ENCODE measurements around the gene BRIP1.

BRIP1 gene

GRCh38 chr17:61880589-61881102, 17.3 kb upstream of the BRIP1 start:
- Histone ChIP-seq H3K4me3 (ENCODE audit: low read depth in 1 of 2, low read length in 2 of 2) (no peak overlapping the region), H3K9me3 (ENCODE audit: low read length) (no peaks in the 10 kb centered on the region), H3K9ac (ENCODE audit: low read length) (no peak overlapping the region), H3K27me3 (ENCODE audit: control insufficient read depth in 1 of 2, insufficient read depth in 2 of 2, low read length in 2 of 2) (no peaks in the 10 kb centered on the region), H3K4me1 (ENCODE audit: insufficient read depth, low read length) (no peaks in the 10 kb centered on the region), H3K27ac (ENCODE audit: low read depth, low read length) (no peak overlapping the region), H3K36me3 (ENCODE audit: insufficient read depth, low read length) (peaks cover 3% of the 10 kb centered on the region)

- Histone ChIP-seq H3K27ac (ENCODE audit: low read depth, low read length) (no peak overlapping the region), H3K36me3 (ENCODE audit: insufficient read depth, low read length) (peaks cover 4% of the 10 kb centered on the region), H3K9me3 (ENCODE audit: low read length) (no peaks in the 10 kb centered on the region), H3K27me3 (ENCODE audit: control insufficient read depth in 1 of 2, insufficient read depth in 2 of 2, low read length in 2 of 2) (no peaks in the 10 kb centered on the region), H3K9ac (ENCODE audit: low read length) (no peak overlapping the region), H3K4me3 (ENCODE audit: low read depth in 1 of 2, low read length in 2 of 2) (no peak overlapping the region), H3K4me1 (ENCODE audit: insufficient read depth, low read length) (no peaks in the 10 kb centered on the region)
Observed at GRCh38 chr17:61878984-61879612, 15.8 kb upstream of the BRIP1 start.

DNA sequence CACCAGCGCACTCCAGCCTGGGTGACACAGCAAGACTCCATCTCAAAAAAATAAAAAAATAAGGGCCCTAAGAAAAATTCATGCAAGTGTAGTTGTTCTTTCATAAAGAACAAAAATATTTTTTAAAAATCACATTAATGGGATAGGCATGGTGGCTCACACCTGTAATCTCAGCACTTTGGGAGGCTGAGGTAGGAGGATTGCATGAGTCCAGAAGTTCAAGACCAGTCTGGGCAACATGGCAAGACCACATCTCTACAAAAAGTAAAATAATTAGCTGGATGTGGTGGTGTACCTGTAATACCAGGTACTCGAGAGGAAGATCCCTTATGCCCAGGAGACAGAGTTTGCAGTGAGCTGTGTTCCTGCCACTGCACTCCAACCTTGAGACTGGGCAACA, 15.2 kb upstream of the BRIP1 start:
- H3K36me3 ChIP-seq (ENCODE audit: insufficient read depth, low read length) = peaks cover 4% of the 10 kb centered on the region
- no peak overlapping the region for H3K27ac ChIP-seq (ENCODE audit: low read depth, low read length)
- no peak overlapping the region for H3K9ac ChIP-seq (ENCODE audit: low read length)
- no peak overlapping the region for H3K4me3 ChIP-seq (ENCODE audit: low read depth in 1 of 2, low read length in 2 of 2)
- H3K9me3 ChIP-seq (ENCODE audit: low read length) = no peaks in the 10 kb centered on the region
- H3K4me1 ChIP-seq (ENCODE audit: insufficient read depth, low read length) = no peaks in the 10 kb centered on the region
- no peaks in the 10 kb centered on the region for H3K27me3 ChIP-seq (ENCODE audit: control insufficient read depth in 1 of 2, insufficient read depth in 2 of 2, low read length in 2 of 2)

DNA sequence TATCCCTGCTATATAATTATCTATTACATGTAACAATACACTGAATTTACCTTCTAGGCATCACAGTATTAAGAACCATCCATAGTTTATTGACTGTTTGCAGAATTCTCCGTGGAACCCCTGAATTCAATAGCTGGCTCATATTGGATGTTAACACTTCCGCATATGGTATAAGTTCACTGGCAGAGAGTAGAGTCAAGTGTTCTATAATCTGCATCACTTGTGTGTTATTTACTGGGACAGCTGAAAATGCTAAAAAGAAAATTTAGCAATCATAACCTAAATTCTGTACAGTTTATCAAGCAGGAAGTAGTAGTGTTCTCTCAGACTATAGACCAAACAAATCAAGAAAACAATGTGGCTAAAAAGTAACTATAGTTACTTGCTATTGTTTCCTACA, 14.5 kb upstream of the BRIP1 start:
- no peak overlapping the region for H3K4me3 ChIP-seq (ENCODE audit: low read depth in 1 of 2, low read length in 2 of 2)

DNA sequence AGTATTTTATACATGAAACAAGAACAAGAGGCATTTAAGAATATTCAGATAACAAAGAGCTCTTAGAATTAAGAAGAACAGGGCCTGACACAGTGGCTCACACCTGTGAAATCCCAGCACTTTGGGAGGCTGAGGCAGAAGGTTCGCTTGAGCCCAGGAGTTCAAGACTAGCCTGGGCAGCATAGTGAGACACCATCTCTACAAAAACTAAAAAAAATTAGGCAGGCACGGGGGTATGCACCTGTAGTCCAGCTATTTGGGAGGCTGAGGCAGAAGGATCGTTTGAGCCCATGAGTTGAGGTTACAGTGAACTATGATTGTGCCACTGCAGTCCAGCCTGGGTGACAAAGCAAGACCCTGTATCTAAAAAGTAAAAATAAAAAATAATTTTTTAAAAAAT, 12.5 kb upstream of the BRIP1 start:
- Histone ChIP-seq H3K36me3 (ENCODE audit: insufficient read depth, low read length) (peaks cover 8% of the 10 kb centered on the region), H3K9ac (ENCODE audit: low read length) (no peak overlapping the region), H3K4me1 (ENCODE audit: insufficient read depth, low read length) (no peaks in the 10 kb centered on the region), H3K9me3 (ENCODE audit: low read length) (no peaks in the 10 kb centered on the region), H3K27me3 (ENCODE audit: control insufficient read depth in 1 of 2, insufficient read depth in 2 of 2, low read length in 2 of 2) (no peaks in the 10 kb centered on the region), H3K27ac (ENCODE audit: low read depth, low read length) (no peak overlapping the region), H3K4me3 (ENCODE audit: low read depth in 1 of 2, low read length in 2 of 2) (no peak overlapping the region)

More for the DNA sequence above, 14.5 kb upstream of the BRIP1 start:
- H3K4me1 ChIP-seq (ENCODE audit: insufficient read depth, low read length) = no peaks in the 10 kb centered on the region
- H3K27ac ChIP-seq (ENCODE audit: low read depth, low read length) = no peak overlapping the region
- H3K27me3 ChIP-seq (ENCODE audit: control insufficient read depth in 1 of 2, insufficient read depth in 2 of 2, low read length in 2 of 2) = no peaks in the 10 kb centered on the region
- peaks cover 4% of the 10 kb centered on the region for H3K36me3 ChIP-seq (ENCODE audit: insufficient read depth, low read length)
- no peaks in the 10 kb centered on the region for H3K9me3 ChIP-seq (ENCODE audit: low read length)
- no peak overlapping the region for H3K9ac ChIP-seq (ENCODE audit: low read length)

DNA sequence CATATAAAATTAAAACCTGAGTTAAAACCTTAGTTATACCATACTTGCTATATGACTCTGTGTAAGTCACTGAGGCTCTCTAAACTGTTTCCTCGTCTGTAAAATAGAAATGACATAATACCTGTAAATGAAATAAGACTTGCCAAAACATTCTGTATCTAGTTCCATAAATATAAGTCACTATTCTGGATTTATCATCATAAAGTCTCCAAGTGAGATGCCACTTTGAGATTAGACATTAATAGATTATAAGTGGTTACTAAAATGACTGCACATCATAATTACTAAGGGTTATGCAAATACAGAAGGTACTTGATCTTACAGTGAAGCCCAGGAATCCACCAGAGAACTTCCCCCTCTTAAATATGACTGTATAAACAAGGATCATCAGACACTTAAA, 12.0 kb upstream of the BRIP1 start:
- Histone ChIP-seq H3K36me3 (ENCODE audit: insufficient read depth, low read length) (peaks cover 8% of the 10 kb centered on the region), H3K4me3 (ENCODE audit: low read depth in 1 of 2, low read length in 2 of 2) (no peak overlapping the region), H3K27me3 (ENCODE audit: control insufficient read depth in 1 of 2, insufficient read depth in 2 of 2, low read length in 2 of 2) (no peaks in the 10 kb centered on the region), H3K4me1 (ENCODE audit: insufficient read depth, low read length) (no peaks in the 10 kb centered on the region), H3K27ac (ENCODE audit: low read depth, low read length) (no peak overlapping the region), H3K9ac (ENCODE audit: low read length) (no peak overlapping the region), H3K9me3 (ENCODE audit: low read length) (no peaks in the 10 kb centered on the region)

- Histone ChIP-seq H3K4me3 (ENCODE audit: low read depth in 1 of 2, low read length in 2 of 2) (no peak overlapping the region), H3K27me3 (ENCODE audit: control insufficient read depth in 1 of 2, insufficient read depth in 2 of 2, low read length in 2 of 2) (no peaks in the 10 kb centered on the region), H3K4me1 (ENCODE audit: insufficient read depth, low read length) (no peaks in the 10 kb centered on the region), H3K9ac (ENCODE audit: low read length) (no peak overlapping the region), H3K27ac (ENCODE audit: low read depth, low read length) (no peak overlapping the region), H3K36me3 (ENCODE audit: insufficient read depth, low read length) (peaks cover 16% of the 10 kb centered on the region), H3K9me3 (ENCODE audit: low read length) (no peaks in the 10 kb centered on the region)
Observed at GRCh38 chr17:61874075-61874474, 10.7 kb upstream of the BRIP1 start.

DNA sequence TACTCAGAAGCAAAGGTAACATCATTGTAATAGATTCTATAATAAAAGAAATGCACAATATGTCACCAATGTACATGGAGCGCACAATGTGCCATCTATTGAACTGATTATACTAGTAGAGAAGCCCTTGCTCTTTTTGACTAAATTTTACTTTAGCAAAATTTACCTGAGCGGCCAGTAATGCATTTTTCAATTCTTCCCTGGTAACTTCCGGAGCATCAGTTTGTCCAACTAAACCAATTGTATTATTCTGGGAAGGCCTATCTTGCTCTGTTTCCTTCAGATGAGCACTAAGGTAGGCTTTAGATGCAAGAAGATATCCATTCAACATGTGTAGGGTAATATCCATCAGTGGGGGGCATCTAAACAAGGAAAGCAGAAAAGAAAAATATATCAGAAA, 8.8 kb upstream of the BRIP1 start:
- H3K9ac ChIP-seq (ENCODE audit: low read length) = no peak overlapping the region
- H3K9me3 ChIP-seq (ENCODE audit: low read length) = no peaks in the 10 kb centered on the region
- H3K27ac ChIP-seq (ENCODE audit: low read depth, low read length) = no peak overlapping the region
- no peak overlapping the region for H3K4me3 ChIP-seq (ENCODE audit: low read depth in 1 of 2, low read length in 2 of 2)
- H3K27me3 ChIP-seq (ENCODE audit: control insufficient read depth in 1 of 2, insufficient read depth in 2 of 2, low read length in 2 of 2) = no peaks in the 10 kb centered on the region
- no peaks in the 10 kb centered on the region for H3K4me1 ChIP-seq (ENCODE audit: insufficient read depth, low read length)
- H3K36me3 ChIP-seq (ENCODE audit: insufficient read depth, low read length) = peaks cover 18% of the 10 kb centered on the region

- Histone ChIP-seq H3K4me3 (ENCODE audit: low read depth in 1 of 2, low read length in 2 of 2) (no peak overlapping the region), H3K27ac (ENCODE audit: low read depth, low read length) (no peak overlapping the region), H3K9ac (ENCODE audit: low read length) (no peak overlapping the region), H3K27me3 (ENCODE audit: control insufficient read depth in 1 of 2, insufficient read depth in 2 of 2, low read length in 2 of 2) (no peaks in the 10 kb centered on the region), H3K36me3 (ENCODE audit: insufficient read depth, low read length) (peaks cover 14% of the 10 kb centered on the region), H3K9me3 (ENCODE audit: low read length) (no peaks in the 10 kb centered on the region), H3K4me1 (ENCODE audit: insufficient read depth, low read length) (peaks cover 2% of the 10 kb centered on the region)
Observed at GRCh38 chr17:61869138-61869537, 5.8 kb upstream of the BRIP1 start.

DNA sequence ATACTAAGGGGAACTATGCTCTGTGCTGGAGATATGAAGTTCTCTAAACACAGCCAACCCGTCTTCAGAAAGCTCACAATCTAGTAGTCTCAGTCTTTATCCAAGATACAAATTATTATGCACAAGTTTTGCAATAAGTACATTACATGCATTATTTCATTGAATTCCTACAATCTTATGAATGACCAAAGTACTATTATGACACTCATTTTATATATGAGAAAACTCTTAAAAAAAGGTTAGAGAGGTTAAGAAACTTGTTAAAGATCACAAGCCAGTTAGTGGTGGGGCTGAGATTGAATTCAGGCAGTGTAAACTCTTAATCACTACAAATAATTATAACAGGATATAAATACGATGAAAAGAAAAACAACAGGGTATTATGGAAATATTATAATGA, 4.7 kb upstream of the BRIP1 start:
- H3K4me3 ChIP-seq (ENCODE audit: low read depth in 1 of 2, low read length in 2 of 2) = no peak overlapping the region
- H3K27me3 ChIP-seq (ENCODE audit: control insufficient read depth in 1 of 2, insufficient read depth in 2 of 2, low read length in 2 of 2) = no peaks in the 10 kb centered on the region
- no peaks in the 10 kb centered on the region for H3K9me3 ChIP-seq (ENCODE audit: low read length)
- no peak overlapping the region for H3K27ac ChIP-seq (ENCODE audit: low read depth, low read length)
- H3K4me1 ChIP-seq (ENCODE audit: insufficient read depth, low read length) = peaks cover 5% of the 10 kb centered on the region
- H3K9ac ChIP-seq (ENCODE audit: low read length) = no peak overlapping the region
- H3K36me3 ChIP-seq (ENCODE audit: insufficient read depth, low read length) = peaks cover 14% of the 10 kb centered on the region

DNA sequence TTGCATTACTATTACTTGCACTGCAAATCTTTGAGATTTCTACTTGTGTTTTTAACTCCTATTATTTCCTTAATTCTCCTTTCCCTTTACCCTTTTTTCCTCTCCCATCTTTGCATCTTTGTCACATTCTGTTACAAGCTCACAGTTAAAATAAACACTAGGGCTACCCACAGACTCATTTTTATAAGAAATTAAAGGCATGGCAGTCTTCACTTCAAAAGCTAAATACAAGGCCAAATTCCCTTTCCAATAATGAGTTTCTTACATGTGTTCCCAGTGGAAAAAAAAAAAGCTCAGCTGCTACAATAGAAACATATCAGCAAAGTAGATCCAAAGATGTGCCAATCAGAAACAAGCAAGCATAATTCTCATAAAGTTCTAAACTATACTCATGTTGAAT, 3.7 kb upstream of the BRIP1 start:
- H3K36me3 ChIP-seq (ENCODE audit: insufficient read depth, low read length) = peaks cover 14% of the 10 kb centered on the region
- H3K4me1 ChIP-seq (ENCODE audit: insufficient read depth, low read length) = peaks cover 10% of the 10 kb centered on the region
- H3K9ac ChIP-seq (ENCODE audit: low read length) = no peak overlapping the region
- H3K27me3 ChIP-seq (ENCODE audit: control insufficient read depth in 1 of 2, insufficient read depth in 2 of 2, low read length in 2 of 2) = no peaks in the 10 kb centered on the region
- no peaks in the 10 kb centered on the region for H3K9me3 ChIP-seq (ENCODE audit: low read length)
- H3K27ac ChIP-seq (ENCODE audit: low read depth, low read length) = no peak overlapping the region
- no peak overlapping the region for H3K4me3 ChIP-seq (ENCODE audit: low read depth in 1 of 2, low read length in 2 of 2)

- Histone ChIP-seq H3K27ac (ENCODE audit: low read depth, low read length) (peak overlapping the region; percentile 57), H3K9me3 (ENCODE audit: low read length) (no peaks in the 10 kb centered on the region)
Observed at GRCh38 chr17:61863801-61864126, 436 bp upstream of the BRIP1 start.

More at GRCh38 chr17:61863801-61864126, 436 bp upstream of the BRIP1 start:
- Histone ChIP-seq H3K36me3 (ENCODE audit: insufficient read depth, low read length) (no peaks in the 10 kb centered on the region), H3K9ac (ENCODE audit: low read length) (peak overlapping the region; percentile 62), H3K27me3 (ENCODE audit: control insufficient read depth in 1 of 2, insufficient read depth in 2 of 2, low read length in 2 of 2) (no peaks in the 10 kb centered on the region), H3K4me1 (ENCODE audit: insufficient read depth, low read length) (peaks cover 10% of the 10 kb centered on the region), H3K4me3 (ENCODE audit: low read depth in 1 of 2, low read length in 2 of 2) (peak overlapping the region; percentile 65 to 85)
